HG03460 (cell line): Measurements from ENCODE around the gene PNMA8A.

Experiments used
- ATAC-seq: cut with Tn5 transposase; IDR thresholded peaks from one replicate; pipeline ENCODE4 v1.9.1; 2021; ENCODE audit not compliant: unreplicated experiment

PNMA8A gene

DNA sequence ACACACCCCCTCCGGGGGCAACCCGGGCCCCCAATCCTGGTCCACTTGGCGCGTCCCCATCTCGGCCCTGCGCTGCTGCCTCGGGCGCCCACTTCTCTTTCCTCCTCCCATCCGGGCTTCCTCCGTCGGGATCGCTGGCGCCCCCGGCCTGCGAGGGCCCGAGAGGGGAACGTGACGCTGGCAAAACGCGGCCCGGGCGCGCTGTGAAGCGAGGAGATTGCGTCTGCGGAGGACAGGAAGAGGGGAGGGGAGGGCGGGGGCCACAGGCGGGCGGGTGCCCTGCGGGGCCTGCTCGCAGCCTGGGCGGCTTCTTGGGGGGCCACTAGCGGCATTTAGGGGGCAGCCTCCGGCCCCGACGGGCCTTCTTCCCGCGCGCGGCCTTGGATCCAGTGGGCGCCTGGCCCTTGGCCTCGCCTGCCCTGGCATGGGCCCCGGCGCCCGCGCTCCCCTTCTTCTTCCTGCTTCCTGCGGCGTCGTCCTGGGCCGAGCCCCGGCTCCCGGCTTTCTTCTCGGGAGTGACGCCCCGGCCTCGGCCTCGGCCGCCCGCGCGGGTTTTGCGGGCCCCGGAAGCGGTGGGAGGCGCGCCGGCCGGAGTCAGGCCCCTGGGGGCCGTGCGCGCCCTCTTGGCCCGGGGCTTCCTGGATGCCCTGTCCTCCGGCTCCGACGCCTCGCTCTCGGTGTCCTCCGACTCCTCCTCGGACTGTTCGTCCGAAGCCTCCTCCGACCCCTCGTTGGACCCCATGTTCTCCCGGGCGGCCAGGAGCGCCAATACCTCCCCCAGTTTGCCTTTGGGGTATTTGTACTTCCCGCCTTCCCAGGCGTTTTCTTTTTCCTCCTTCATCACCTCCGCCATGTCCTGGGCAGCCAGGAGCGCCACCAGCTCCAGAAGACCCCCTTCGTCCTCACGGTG is 22.1 kb upstream of the PNMA8A start:
- no peak for ATAC-seq

DNA sequence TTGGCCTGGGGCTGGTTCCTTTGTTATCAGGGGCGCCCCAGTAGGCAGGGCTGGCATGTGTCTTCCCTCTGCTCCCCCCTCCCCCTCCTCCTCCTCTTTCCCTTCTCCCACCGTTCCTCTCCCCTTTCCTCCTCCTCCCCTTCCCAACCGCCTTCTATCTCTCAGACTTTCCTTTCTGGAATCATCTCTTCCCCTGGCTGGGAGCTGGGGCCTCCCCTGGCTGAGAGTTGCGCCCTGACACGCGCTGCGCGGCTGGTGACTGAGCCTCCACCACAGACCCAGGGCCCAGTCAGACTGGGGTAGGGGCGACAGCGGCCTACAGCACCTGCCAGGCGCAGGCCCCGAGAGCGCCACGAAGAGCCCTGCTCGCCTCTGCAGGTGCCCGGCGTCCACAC is 21.5 kb upstream of the PNMA8A start:
- no peak for ATAC-seq

DNA sequence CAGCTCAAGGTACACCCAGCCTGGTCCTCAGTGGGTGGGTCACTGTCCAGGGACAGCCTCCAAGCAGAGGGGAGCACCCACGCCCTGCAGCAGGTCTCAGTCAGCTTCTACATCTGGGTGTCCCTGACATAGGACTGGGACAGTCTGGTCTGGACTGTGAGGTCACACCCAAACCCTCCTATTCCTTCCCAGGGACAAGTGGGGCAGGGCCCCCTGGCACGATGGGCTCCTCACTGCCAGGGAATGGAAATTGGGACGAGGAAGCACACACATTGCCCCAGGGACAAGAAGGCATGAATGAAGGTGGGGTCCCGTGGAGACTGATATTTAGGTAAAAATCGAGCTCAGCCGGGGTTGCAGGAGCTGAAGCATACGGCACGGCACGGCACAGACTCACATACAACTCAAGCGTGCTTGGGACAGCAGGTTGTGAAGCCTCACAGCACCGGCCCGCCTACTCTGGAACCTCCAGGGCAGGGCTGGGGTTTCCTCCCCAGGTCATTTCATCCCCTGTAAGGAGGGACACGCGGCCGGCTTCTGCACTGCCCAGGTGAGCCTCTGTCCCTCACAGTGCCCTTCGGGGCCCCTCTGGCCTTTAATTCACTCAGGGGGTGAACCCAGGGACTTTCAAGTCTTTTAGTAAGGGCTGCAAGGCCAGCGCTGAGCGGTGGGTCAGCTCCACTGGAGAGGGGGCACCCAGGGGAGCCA is 20.8 kb upstream of the PNMA8A start:
- ATAC-seq: no peak

DNA sequence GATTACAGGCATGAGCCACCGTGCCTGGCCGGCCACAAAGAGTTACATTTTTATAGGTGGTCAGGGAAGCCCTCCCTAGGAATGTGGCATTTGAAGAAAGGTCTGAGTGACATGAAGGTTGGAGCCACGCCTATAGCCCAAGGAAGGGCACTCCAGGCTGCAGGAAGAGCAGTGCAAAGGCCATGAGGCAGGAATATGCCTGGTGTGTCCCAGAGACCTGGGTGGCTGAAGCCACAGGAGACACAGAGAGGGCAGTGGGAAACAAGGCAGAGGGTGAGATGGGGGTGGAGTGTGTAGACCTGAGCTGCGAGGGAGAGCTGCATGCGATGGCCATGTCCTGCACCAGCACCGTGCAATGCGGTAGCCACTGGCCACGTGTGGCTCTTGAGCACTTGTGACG is 19.4 kb upstream of the PNMA8A start:
- ATAC-seq: no peak

DNA sequence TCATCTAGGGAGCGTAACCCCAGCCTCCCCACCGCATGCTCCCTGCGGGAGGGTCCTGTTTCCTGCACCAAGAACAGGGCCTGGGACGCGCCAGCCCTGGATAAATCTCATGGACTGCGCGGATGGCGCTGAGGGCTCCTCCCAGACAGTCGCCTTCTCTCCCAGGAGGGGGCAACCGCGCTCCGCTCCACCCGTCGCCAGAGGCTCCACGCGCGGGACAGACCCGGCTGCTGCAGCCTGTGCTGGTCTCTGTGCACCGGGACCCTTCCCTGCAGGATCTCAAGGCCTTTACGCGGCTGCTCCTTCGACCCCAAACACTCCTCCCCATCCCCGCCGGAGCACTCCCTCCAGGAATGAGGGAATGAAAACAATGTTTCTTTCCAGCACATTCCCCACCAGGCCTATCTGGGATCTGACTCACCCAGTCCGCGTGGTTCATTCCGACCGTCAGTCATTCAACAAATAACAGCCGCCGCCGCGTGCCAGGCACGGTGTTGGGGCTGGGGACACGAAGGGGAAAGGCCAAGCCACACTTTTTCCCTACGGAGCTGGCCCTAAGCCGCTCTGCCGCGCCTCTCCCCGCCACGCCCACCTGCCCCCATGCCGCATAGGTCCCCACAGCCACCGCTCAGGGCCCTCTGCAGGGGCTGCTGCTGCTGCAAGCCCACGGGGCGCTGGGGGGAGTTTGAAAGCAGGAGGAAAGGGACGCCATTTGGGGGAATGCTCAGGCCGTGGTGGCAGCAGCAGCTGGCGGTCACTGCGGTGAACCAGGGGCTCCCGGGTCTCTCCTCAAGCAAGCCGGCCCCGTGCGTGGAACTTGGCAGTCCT is 18.3 kb upstream of the PNMA8A start:
- ATAC-seq: no peak

DNA sequence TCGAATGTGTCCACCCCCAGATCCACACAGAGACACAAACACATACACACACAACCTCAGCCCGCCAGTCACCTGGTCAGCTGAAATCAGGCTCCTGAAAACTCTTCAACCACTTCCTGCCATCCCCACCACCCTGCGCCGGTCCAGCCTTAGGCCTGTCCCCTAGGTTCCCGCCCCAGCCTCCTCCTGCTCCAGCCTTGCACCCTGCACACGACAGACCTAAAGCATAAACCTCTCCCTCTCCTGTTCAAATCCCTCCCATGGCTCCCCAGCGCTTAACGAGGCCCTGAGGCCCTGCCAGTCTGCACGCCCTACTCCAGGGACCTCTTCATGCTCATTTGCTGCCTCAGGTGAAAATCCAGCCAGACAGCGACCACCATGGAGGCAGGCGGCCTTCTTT is 17.2 kb upstream of the PNMA8A start:
- no peak for ATAC-seq

DNA sequence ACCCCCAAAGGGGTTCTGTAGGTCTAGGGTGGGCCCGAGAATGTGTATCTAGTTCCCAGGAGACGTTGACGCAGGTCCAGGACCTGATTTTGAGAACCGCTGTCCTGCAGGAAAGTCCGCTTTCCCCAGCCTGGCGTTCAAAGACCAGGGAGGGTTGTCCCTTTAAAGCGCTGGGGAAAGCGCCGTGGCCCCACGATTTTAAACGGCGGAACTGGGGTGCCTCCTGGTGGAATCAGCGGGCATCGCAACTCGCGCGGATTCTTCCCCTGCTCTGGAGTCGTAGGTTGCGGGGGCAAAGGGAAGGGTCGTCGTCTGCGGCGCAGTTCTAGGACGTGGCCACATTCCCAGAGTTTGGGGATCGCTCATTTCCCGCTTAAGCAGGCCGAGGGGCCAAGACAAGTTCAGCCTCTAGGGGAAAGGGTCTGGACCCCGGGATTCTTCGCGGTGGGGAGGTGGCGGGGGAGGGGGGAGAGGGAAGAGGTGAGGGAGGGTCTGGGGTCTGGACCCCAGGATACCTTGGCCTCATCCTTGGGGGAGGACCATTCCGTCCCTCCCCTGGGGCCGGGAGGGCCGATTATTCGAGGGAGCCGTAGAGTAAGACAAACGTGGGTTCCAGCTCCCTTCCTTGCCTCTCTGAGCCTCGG is 16.6 kb upstream of the PNMA8A start:
- no peak for ATAC-seq

DNA sequence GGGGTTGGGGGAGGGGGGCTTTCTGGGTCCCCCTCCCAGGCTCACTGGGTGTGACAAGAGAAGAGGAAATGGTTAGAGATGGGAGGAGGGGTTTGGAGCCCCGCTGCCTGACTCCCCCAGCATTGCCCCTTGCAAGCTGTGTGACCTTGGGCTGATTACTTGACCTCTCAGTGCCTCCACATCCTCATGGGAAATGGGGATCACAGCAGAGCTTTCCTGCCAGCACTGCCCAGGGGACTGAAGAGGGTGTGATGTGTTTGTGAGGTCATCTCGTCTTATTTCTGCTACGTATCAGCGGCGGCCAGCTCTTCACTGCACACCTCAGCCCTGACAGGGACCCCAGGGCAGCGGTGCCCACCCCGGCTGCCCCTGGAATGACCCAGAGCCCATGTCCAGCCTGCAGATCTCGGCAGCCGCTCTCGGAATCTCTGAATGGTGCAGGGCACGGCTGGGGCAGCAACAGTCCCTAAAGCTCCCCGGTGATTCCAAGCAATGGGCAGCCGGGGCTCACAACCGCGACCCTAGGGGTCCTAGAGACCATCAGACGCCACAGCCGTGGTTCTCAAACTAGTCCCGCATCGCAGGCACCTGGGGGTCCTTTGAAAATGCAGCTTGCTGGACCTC is 15.9 kb upstream of the PNMA8A start:
- no peak for ATAC-seq

DNA sequence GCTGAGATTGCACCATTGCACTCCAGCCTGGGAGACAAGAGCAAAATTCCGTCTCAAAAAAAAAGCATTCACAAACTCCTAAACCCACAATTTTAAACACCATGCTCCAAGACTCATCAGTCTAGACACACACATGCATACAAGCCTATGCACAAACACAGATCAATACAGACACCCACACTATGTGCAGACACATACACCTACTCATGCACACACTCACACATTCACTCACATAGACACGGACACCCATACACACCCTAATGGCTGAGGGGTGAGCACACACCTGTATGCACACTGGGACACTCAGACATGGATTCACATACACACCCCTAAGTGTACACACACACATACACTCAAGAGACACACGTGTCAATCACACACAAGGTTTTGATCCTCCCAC is 15.0 kb upstream of the PNMA8A start:
- ATAC-seq: no peak

DNA sequence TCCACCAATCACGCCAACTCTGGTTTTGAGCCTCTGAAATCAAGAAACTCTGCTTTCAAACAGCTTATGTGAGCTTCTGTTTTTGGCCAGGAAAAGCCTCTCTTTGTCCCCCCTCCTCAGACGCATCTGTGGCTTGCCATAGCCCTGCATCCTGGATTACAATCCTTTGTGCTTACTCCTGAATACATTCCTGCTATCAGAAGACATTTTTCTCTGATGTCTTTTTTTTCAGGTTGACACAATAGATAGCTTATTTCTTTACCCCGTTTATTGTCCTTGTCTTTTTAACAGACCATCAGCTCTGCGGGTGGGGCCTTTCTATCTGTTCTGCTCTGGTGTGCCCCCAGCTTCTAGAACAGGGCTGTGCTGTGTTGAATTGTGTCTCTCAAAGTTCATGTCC is 13.3 kb upstream of the PNMA8A start:
- no peak for ATAC-seq

DNA sequence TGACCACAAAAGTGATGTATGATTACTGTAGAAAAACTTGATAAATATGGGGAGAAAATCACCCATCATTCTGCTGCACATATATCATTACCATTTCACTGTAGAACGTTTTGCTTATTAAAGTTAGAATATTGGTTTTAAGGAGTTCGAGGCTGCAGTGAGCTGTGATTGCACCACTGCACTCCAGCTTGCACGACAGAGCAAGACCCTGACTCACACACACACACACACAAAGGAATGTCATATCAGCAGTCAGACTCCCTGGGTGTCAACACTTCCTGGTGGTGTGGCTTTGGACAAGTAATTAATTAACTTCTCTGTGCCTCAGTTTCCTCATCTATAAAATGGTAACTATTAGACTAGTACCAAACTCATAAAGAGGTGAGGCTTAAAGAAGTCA is 11.3 kb upstream of the PNMA8A start:
- no peak for ATAC-seq

DNA sequence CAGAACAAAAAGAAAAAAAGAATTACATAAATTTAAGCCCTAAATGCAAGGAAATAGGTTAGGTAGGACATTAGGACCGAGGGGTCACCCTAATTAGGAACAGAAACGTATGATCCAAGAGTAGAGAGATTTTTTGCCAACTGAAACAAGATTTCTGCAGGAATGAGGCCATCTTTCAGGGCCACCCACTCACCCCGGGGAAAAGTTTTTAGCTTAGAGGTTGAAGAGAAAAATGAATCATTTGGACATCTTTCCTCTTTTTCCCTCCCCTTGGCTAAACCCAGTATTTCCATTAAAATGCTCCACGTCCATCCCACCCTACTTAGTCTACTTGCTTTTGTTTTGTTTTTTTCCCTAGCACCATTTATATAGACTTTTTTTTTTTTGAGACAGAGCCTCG is 10.6 kb upstream of the PNMA8A start:
- ATAC-seq: no peak

DNA sequence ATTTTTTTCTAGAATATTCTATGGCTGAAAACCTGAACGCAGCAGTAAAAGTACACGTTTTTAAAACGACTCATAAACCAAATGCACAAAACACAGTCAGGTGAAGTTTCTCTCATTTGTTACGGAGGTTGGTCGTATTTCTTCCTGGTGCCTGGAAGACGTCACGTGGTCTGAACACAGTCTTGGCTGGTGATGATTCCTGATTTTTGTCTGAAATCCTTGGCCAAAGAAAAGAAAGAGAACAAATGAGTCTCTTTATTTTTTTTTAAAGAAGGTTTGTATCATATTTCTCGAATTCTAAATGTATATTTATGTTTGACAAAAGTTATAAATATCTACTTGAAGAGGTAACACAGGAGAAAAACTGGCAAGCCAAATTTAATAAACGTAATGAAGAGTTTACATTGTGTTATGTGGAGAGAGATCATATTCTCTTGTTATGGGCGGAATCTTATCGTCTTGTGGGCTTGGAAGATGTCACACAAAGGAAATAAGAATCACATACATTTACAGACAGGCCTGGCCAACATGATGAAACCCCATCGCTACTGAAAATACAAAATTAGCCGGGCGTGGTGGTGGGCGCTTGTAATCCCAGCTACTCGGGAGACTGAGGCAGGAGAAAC is 10.0 kb upstream of the PNMA8A start:
- no peak for ATAC-seq

DNA sequence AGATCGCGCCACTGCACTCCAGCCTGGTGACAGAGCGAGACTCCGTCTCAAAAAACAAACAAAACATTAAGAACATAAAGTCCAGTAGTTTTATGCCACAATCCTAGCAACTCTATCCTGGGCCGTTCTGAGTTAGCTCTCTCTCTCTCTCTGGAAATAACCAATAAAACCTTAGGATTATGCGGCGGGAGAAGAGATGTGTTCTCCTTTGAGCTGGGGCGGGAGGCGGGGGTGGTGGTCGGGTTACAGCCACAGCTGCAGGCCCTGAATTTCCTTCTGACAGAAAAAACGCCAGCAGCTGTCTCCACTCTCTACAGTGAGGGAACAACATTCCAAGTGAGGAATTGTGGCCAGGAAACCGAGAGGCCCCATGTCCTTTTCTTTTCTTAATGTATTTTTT is 9.1 kb upstream of the PNMA8A start:
- ATAC-seq: no peak

DNA sequence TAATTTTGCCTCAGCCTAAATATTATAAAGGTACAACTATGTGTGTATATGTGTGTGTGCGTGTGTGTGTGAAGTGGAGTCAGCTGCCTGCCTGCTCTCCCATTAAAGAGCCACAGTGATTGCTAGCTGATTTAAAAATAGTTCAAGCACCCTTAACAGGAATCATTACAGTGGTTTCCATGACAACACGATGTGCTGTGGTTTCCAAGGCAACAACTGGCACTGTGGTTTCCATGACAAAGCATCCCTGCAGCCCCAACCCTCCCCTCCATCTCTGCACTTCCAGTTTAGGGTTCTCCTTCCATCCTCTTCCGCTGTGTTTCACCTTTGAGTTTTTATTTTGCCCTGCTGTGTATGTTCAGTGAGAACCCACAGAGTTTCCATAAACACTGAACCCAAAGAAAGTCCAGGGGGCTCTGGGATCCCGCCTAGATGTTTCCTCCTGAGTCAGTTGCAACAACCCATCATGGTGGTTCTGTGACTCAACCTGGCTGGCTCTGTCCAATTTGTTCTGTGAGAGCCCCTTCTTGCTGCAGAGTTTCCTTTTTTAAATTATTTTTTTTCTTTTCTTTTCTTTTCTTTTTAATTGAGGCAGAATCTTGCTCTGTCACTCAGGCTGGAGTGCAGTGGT is 7.1 kb upstream of the PNMA8A start:
- ATAC-seq: no peak

DNA sequence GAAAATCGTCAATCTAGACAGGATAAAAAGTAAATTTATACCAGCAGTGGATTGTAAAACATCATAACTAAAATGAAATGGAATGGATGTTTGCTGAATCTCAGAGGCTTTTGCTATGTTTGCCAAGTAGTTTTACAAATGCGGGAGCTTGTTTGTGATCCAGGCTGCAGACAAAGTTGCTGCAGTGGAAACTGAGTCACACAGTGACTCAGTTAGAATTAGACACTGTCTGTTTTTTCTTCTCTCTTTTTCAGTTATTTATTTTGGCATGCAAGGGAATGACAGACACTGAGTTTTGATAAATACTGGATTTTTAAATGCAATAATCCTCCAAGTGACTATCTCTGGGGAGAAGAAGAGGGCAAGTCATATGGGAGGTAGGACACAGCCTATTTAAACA is 4.6 kb upstream of the PNMA8A start:
- no peak for ATAC-seq

DNA sequence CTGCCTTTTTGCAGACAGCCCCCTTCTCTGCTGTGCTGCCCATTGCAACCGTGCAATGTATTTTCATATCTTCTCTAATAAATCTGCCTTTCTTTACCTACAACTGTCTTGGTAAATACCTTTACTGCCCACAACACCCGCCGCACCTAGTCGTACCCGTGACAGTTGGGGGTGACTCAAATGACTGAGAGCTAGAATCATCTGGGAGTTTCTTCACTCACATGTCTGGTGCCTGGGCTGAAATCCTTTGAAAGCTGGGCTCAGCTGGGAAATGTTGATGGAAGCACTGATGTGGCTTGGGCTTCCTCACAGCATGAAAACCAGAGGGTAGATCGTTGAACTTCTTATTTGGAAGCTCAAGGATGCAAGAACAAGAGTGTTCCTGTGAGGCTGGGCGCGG is 2.8 kb upstream of the PNMA8A start:
- no peak for ATAC-seq

DNA sequence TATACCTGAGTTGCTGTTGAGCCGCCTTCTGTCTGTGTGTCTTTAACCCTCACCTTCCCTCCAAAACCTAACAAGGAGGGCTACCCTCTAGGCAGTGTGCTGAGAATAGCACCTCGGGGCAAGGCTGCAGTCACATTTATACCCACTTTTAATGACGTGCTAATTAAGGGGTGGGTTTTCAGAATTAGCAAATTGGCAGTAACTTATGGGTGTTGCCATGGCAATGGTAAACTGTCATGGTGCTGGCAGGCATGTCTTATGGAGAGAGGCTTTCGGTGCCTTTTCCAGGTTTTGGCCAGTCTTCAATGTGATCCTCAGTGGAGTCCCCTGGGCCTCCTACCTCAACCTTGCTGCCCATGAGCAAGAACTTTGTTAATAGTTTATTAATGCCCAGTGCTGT is 1.2 kb upstream of the PNMA8A start:
- ATAC-seq: no peak

DNA sequence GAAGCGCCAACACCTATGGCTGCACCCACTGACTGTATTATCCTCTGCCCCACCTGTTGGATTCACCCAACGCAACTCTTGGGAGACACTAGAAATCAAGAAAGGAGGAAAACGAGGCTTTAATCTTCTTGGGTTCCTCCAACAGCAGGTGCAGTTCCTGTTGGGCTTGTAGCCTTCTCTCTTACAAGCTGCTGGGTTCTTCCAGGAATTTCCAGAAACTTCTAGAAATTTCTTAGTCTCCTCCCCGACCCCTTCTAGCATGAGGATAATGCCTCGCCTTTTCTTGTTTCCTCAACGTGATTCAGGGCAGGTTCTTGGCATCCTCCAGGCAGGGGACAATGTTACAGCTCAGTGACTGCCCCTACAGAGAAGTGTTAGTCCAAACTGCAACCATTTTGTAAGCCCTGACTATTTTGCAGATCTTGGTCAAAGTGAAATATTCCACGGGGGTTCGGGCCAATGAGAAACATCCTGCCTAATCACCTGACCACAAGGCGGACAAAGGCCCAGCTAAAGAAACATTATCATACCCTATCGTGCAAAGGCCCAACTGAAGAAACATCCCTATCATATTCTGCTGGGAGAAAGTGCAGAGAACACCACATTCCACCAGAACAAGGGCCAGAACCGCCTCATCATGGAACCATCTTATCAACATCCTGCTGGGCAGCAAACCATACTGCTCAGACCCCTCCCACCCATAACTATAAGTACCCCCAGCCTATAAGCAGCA is 614 bp upstream of the PNMA8A start:
- ATAC-seq: no peak
